NB4 (cell line): ENCODE data around the gene WIZ.

ENCODE experiments used
- CTCF ChIP-seq: IDR thresholded peaks from one replicate; pipeline ENCODE4 v1.5.1; 2012; ENCODE audit warnings: low read depth, low read length
- MAX ChIP-seq: IDR thresholded peaks from 2 replicates; pipeline ENCODE4 v1.6.1; 2011; ENCODE audit warnings: low read depth, low read length
- MYC ChIP-seq: IDR thresholded peaks from 2 replicates; pipeline ENCODE4 v1.6.1; 2011; ENCODE audit warnings: low read depth, low read length
- POLR2A ChIP-seq: IDR thresholded peaks from 2 replicates; pipeline ENCODE4 v1.6.1; 2011; ENCODE audit warnings: mild to moderate bottlenecking; ENCODE audit not compliant: insufficient read length; ENCODE audit errors: extremely low read depth

DNA sequence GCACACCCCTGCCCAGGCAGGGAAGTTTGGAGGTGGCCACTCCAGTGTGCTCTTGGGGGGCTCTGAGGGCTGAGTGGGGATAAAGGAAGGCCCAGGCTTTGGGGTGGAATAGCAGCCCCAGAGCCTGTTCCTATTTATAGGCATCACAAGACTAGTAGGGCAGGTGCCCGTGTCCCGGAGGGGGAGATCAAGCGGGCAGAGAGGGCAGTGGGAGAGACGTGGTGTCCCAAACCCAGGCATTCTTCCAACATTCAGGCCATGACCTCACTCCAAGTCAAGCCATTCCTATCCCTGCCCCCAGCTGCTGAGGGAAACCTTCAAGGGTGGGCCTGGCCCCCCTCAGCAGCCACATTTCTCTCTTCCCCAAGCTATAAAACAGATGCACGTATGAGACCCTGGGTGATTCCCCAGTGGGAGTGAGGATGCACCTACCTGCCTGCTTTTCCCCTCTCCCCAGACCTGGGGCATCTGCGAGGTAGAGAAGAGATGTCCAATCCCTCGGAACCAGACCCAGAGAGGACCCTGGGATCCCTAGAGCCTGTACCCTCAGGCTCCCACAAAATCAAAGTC, 3.9 kb downstream of the WIZ start:
- TF ChIP-seq MAX (no peak), CTCF (no peak), POLR2A (no peak), MYC (no peak)
